HepG2 (cell line): ENCODE measurements around the gene RPS25. TPM values are rescaled to one million over a fixed set of nuclear protein-coding genes. Genes with fewer than 3 reads are reported as not detected.
A peak's percentile ranks its signal among the peaks of the same experiment; 100 is the strongest.

ENCODE experiments used
- AHR ChIP-seq: IDR thresholded peaks from 2 replicates; pipeline ENCODE4 v1.6.1; 2018; ENCODE audit warnings: missing genetic modification reagents, missing compliant biosample characterization
- ASH2L ChIP-seq: fragments of 300-600, 200-600 bp; sonication (generic); IDR thresholded peaks from 2 replicates; pipeline ENCODE4 v1.7.0; 2017; ENCODE audit warnings: low read depth, mild to moderate bottlenecking, moderate library complexity, mixed read lengths, low read length; ENCODE audit not compliant: insufficient read length
- ELF3 ChIP-seq: IDR thresholded peaks from 2 replicates; pipeline ENCODE4 v1.6.1; 2016; ENCODE audit warnings: missing genetic modification reagents, missing compliant biosample characterization
- GLMP ChIP-seq: sonication (generic); formaldehyde crosslinking; IDR thresholded peaks from 2 replicates; pipeline ENCODE4 v1.9.0; 2021; ENCODE audit warnings: missing genetic modification reagents, mild to moderate bottlenecking, borderline replicate concordance
- HMGA1 ChIP-seq: sonication (generic); formaldehyde crosslinking; conservative IDR thresholded peaks from 2 replicates; pipeline ENCODE4 v1.4.0; 2020; ENCODE audit warnings: missing genetic modification reagents
- MED1 ChIP-seq: sonication (generic); formaldehyde crosslinking; IDR thresholded peaks from 2 replicates; pipeline ENCODE4 v1.4.0; 2020; ENCODE audit warnings: missing genetic modification reagents
- MLXIP ChIP-seq: sonication (generic); formaldehyde crosslinking; IDR thresholded peaks from 2 replicates; pipeline ENCODE4 v1.9.0; 2021; ENCODE audit warnings: missing genetic modification reagents, borderline replicate concordance
- POLR2A ChIP-seq, 2 experiments: IDR thresholded peaks; 2 replicates each; pipeline ENCODE4 v1.6.1; 2011; ENCODE audit warnings: low read depth in 2 of 2, low read length in 2 of 2, mild to moderate bottlenecking in 1 of 2, moderate library complexity in 1 of 2; ENCODE audit not compliant: insufficient read depth in 1 of 2
- REXO4 ChIP-seq: sonication (generic); formaldehyde crosslinking; IDR thresholded peaks from 2 replicates; pipeline ENCODE4 v1.8.0; 2022; ENCODE audit warnings: missing genetic modification reagents, mild to moderate bottlenecking, borderline replicate concordance
- SMC3 ChIP-seq: IDR thresholded peaks from 2 replicates; pipeline ENCODE4 v1.6.1; 2011; ENCODE audit warnings: low read length, improper control_type of control experiment
- SOX5 ChIP-seq: IDR thresholded peaks from 2 replicates; pipeline ENCODE4 v1.6.1; 2016; ENCODE audit warnings: borderline replicate concordance
- SP1 ChIP-seq, 2 experiments: fragments of 450-650 bp in 1 of 2; sonication (generic) in 1 of 2; formaldehyde crosslinking in 1 of 2; IDR thresholded peaks; 2 replicates each; pipeline versions ENCODE4 v1.4.0 to v1.6.1; 2016 to 2020; ENCODE audit warnings: missing genetic modification reagents in 1 of 2
- THAP11 ChIP-seq: IDR thresholded peaks from 2 replicates; pipeline ENCODE4 v1.6.1; 2016; ENCODE audit warnings: missing biosample characterization, missing genetic modification reagents
- ZBTB42 ChIP-seq: sonication (generic); formaldehyde crosslinking; IDR thresholded peaks from 2 replicates; pipeline ENCODE4 v1.5.0; 2020; ENCODE audit warnings: mild to moderate bottlenecking, missing genetic modification reagents
- ZNF143 ChIP-seq: sonication (generic); formaldehyde crosslinking; IDR thresholded peaks from 2 replicates; pipeline ENCODE4 v1.4.0; 2020; ENCODE audit warnings: missing genetic modification reagents
- ZNF335 ChIP-seq: sonication (generic); formaldehyde crosslinking; IDR thresholded peaks from 2 replicates; pipeline ENCODE4 v1.4.0; 2020; ENCODE audit warnings: missing genetic modification reagents
- ZNF468 ChIP-seq: sonication (generic); formaldehyde crosslinking; IDR thresholded peaks from 2 replicates; pipeline ENCODE4 v1.8.0; 2022; ENCODE audit warnings: mild to moderate bottlenecking, moderate library complexity, missing genetic modification reagents
- ZNF576 ChIP-seq: sonication (generic); formaldehyde crosslinking; IDR thresholded peaks from 2 replicates; pipeline ENCODE4 v1.4.0; 2020; ENCODE audit warnings: mild to moderate bottlenecking, missing genetic modification reagents
- ZNF615 ChIP-seq: sonication (generic); formaldehyde crosslinking; IDR thresholded peaks from 2 replicates; pipeline ENCODE4 v1.5.0; 2020; ENCODE audit warnings: mild to moderate bottlenecking, missing genetic modification reagents, borderline replicate concordance
- polyA plus RNA-seq, 8 experiments: library from polyadenylated mRNA; depleted of rRNA in 3 of 8; stranded (reverse) in 7 of 8; unstranded in 1 of 8; fragments of >200 nt; fragmentation: Illumina TruSeq in 4 of 8; extraction: Trizol in 4 of 8; gene quantifications; 2 replicates each; pipeline versions ENCODE4 v1.2.1 to v1.2.3, GENCODE V29; 2011 to 2016; ENCODE audit warnings: low read depth in 4 of 8, missing spikeins in 1 of 8, mixed read lengths in 1 of 8; ENCODE audit not compliant: insufficient read depth in 1 of 8
- total RNA-seq, 5 experiments: library from RNA; depleted of rRNA; stranded (reverse); fragments of >200 nt; fragmentation: Illumina TruSeq; extraction: Trizol; gene quantifications; 2 replicates each; pipeline ENCODE4 v1.2.3, GENCODE V29; 2016; ENCODE audit warnings: low read depth in 1 of 5
- TF ChIP-seq, protein P1 (sequence below): sonication (generic); formaldehyde crosslinking; IDR thresholded peaks from 2 replicates; pipeline ENCODE4 v1.4.0; 2020; ENCODE audit warnings: low read depth, mild to moderate bottlenecking, missing genetic modification reagents
- TF ChIP-seq, protein P2 (sequence below): sonication (generic); formaldehyde crosslinking; IDR thresholded peaks from 2 replicates; pipeline ENCODE4 v1.4.0; 2020; ENCODE audit warnings: missing genetic modification reagents, borderline replicate concordance
- TF ChIP-seq, protein P3 (sequence below): sonication (generic); formaldehyde crosslinking; IDR thresholded peaks from 2 replicates; pipeline ENCODE4 v1.5.1; 2020; ENCODE audit warnings: mild to moderate bottlenecking, missing genetic modification reagents, borderline replicate concordance

Gene RPS25
- total and polyA plus RNA-seq, 2 of the 13 experiments (the other 11 are each of a cell fraction or from before 2014, with no cell fraction given), result 839 to 1,415 TPM

- TF ChIP-seq, protein P1, sequence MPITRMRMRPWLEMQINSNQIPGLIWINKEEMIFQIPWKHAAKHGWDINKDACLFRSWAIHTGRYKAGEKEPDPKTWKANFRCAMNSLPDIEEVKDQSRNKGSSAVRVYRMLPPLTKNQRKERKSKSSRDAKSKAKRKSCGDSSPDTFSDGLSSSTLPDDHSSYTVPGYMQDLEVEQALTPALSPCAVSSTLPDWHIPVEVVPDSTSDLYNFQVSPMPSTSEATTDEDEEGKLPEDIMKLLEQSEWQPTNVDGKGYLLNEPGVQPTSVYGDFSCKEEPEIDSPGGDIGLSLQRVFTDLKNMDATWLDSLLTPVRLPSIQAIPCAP (CRISPR knock-in tag), result no peak
- TF ChIP-seq ZNF615 (no peak), THAP11 (CRISPR knock-in tag) (peak; percentile 93), SP1 (IDR thresholded peaks at IDR 0.05) (no peak), SP1 (CRISPR knock-in tag; IDR thresholded peaks at IDR 0.05) (peak; percentile 89), ZNF468 (no peak), MED1 (CRISPR knock-in tag) (peak; percentile 54; the same call in 1 of the 2 replicates), HMGA1 (CRISPR knock-in tag) (no peak), POLR2A (IDR thresholded peaks at IDR 0.05; ENCODE audit: insufficient read depth in 1 of 2, low read depth in 2 of 2, low read length in 2 of 2) (peak; percentile 86 to 88), ELF3 (CRISPR knock-in tag) (peak; percentile 85), ZNF335 (CRISPR knock-in tag) (peak; percentile 87), GLMP (no peak), ASH2L (peak; percentile 96), REXO4 (CRISPR knock-in tag) (no peak), MLXIP (CRISPR knock-in tag) (no peak), ZNF576 (CRISPR knock-in tag) (0 out of 2 replicates have a peak, but pooled peaks have one; percentile 61), ZNF143 (CRISPR knock-in tag) (peak; percentile 75), AHR (no peak), SMC3 (no peak), SOX5 (CRISPR knock-in tag) (peak; percentile 15; the same call in 1 of the 2 replicates), ZBTB42 (CRISPR knock-in tag) (no peak)
- TF ChIP-seq, protein P2, sequence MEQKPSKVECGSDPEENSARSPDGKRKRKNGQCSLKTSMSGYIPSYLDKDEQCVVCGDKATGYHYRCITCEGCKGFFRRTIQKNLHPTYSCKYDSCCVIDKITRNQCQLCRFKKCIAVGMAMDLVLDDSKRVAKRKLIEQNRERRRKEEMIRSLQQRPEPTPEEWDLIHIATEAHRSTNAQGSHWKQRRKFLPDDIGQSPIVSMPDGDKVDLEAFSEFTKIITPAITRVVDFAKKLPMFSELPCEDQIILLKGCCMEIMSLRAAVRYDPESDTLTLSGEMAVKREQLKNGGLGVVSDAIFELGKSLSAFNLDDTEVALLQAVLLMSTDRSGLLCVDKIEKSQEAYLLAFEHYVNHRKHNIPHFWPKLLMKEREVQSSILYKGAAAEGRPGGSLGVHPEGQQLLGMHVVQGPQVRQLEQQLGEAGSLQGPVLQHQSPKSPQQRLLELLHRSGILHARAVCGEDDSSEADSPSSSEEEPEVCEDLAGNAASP, result no peak; the same call in 1 of the 2 replicates
- TF ChIP-seq, protein P3, sequence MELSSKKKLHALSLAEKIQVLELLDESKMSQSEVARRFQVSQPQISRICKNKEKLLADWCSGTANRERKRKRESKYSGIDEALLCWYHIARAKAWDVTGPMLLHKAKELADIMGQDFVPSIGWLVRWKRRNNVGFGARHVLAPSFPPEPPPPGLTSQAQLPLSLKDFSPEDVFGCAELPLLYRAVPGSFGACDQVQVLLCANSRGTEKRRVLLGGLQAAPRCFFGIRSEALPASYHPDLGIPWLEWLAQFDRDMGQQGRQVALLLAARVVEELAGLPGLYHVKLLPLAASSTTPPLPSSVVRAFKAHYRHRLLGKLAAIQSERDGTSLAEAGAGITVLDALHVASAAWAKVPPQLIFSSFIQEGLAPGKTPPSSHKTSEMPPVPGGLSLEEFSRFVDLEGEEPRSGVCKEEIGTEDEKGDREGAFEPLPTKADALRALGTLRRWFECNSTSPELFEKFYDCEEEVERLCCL (CRISPR knock-in tag), result no peak; the same call in none of the 2 replicates
Measured at GRCh38 chr11:119018074-119018938, at the start of gene RPS25, which contains the start of gene TRAPPC4 (continued).
